Renal cortical epithelial cell (primary cell): ENCODE measurements around the gene TPK1. TPM values are rescaled to one million over a fixed set of nuclear protein-coding genes. Genes with fewer than 3 reads are reported as not detected.
A peak's percentile ranks its signal among the peaks of the same experiment; 100 is the strongest.
"Not testable (repeated sequence)": the region's sequence is repeated elsewhere in the genome, so short reads cannot be mapped to it uniquely, and the experiment has no call there.

Source experiments
- DNase-seq: peaks from one replicate; pipeline ENCODE4 v3.0.0-alpha.2; 2011; ENCODE audit warnings: low read depth
- total RNA-seq: library from RNA; depleted of rRNA; stranded (reverse); fragments of >200 nt; gene quantifications from 2 replicates; pipeline ENCODE4 v1.2.3, GENCODE V29; 2014

Gene TPK1
- total RNA-seq, 1 donor from 2014 or later: 11.0 TPM

DNA sequence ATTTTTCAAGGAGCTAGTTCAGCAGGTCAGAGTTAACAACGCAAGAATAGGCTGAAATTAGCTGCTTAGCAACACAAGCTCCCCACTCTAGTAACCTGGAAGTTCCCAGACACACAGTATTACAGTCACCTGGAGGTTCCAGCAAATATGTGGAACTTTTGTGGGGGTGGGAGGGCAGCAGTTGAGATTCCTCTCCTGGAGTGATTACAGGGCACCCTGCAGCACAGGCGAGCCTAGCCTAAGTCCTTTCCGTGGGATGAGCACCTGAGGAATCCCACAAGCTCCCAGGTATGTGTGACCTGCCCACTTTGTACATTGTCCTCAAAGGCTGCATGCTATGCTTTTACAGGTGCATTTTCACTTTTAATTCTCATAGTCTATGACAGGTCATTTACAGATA lies 13.6 kb downstream of the TPK1 start:
- peak; percentile 36 for DNase-seq

DNA sequence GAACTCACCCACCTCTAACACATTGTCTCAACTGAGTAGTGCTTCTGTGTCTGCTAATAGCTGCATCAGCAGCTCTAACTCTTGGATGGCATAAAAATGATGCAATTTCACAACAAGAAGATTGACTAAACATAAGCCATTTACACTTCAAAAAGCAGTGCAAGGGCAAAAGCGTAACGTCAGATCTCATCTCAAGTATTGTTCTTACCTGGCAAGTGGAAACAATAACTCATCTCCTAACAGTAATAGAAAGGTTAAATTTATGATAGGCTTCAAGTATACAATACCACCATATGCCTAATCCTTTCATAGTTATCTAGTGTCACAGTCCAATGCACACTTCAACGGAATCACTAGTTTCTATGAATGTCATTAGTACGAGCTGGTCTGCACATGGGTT lies 14.8 kb downstream of the TPK1 start:
- DNase-seq: peak; percentile 72

DNA sequence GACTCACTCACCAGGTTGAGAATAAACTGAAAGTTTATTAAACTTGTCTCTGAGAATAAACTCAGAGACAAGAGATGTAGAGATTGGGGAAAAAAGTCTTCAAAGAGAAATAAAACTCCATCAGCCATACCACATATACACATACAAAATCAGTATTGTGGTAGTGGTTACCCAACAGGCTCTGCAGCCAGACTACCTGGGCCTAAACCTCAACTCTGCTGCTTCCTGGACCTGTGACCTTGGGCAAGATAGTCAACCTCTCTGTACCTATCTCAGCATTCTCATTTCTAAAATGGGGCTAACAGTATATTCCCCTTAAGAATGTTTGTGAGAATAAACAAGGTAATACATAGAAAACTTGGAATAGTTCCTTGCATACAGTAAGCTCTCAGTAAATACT lies 15.3 kb downstream of the TPK1 start:
- no peak for DNase-seq

DNA sequence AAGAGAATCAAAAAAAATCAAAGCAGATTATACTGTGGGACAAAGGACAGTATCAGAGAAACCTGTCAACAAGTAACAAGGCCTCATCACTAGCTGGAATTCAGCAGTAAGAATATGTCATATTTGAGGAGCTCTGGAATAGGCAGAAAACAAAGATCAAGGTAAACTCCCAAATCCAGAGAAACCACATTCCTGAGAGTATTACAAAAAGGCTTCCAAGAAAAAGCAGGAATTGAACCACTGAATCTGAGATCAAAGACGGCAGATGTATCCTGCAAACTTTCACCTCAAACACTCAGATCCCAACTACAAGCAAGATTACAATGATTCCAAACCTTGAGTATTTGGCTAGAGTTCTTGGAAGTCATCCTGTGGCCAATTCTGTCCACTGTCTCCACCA lies 16.3 kb downstream of the TPK1 start:
- DNase-seq: no peak

DNA sequence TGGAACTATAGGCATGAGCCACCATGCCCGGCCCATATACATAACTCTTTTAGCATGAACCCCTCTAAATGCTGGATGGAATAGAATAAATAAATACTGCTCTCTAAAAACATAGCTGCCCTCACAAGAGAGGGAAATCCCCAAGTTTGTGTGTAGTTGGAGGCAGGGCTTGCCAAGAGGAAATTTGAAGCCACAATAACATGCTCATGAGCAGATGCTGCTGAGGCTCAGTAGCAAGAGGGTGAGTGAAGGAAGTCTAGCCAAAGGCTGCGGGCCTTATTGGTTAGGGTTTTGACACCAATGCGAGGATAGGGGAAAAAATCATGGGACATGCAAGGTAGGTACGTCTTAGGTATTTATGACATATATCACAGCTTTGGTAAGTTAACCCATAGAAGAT lies 17.3 kb downstream of the TPK1 start:
- no peak for DNase-seq

DNA sequence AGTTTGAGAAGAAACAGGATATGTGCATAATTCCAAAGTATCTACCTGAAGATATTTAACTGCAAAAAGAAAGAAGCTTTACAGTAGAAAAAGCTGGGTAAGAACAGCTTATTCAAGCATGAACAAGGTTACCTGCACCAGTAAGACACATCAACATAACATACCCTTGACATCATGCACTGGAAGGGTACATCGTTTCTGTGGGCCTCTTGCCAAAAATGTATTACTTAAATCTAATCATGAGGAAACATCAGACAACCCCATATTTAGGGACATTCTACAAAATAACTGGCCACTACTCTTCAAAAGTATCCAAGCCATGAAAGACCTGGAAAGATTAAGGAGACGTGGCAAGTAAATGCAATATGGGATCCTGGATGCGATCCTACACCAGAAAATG lies 18.9 kb downstream of the TPK1 start:
- no peak for DNase-seq

DNA sequence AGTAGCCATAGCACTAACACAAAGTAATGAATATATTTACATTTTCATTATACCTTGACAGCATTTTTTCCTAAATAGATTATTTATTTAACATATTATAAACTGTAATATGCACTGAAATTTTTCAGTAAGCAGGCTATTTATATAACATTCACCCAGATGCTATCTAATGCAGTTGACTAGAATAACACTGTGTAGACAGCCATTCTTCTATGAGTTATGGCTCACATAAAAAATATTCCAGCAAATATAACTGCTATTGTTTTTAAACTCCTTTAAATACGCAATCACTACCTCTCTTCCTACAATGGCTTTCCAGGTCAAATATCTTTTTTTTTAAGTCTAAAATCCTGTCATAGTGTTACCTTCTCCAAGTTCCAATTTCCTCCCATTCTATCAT lies 21.6 kb downstream of the TPK1 start:
- DNase-seq: no peak

DNA sequence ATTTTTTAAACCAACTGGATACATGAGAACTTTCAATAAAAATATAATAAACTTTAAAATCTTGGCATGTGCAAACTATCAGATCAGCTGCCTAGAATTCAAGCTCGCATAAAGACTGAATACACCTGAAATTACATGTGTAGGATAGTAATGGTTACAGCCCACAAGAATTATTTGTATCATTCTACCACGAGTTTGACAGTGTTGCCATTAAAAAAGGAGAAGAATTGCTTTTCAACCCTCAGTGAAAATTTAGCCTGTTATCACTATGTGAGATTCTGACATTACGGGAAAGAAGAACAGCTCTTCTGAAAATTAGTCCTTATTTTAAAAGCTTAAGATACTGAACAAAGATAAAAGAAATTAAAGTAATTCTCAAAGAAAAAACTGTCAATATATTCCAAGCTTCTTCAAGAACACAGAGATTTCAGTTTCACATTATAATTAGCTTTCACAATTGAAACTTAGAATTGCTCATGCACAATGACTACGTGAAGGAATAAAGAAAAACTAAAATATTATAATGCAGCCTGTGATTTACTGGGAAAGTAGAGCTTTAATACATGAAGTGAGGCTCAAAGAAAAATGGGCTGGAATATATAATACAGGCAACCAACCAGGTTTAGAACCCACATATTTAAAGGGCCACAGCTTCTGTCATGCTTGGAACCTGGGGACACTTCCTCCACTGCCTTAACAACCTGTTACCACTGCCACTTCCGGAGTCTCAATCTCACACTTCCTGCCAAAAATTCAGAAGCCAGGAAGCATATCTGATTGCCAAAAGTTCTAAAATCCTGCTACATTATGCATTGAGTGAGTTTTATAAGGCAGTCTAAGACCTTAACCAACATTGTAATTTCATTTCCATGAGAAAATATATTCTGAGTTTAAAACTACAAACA lies 23.2 kb downstream of the TPK1 start:
- no peak for DNase-seq

DNA sequence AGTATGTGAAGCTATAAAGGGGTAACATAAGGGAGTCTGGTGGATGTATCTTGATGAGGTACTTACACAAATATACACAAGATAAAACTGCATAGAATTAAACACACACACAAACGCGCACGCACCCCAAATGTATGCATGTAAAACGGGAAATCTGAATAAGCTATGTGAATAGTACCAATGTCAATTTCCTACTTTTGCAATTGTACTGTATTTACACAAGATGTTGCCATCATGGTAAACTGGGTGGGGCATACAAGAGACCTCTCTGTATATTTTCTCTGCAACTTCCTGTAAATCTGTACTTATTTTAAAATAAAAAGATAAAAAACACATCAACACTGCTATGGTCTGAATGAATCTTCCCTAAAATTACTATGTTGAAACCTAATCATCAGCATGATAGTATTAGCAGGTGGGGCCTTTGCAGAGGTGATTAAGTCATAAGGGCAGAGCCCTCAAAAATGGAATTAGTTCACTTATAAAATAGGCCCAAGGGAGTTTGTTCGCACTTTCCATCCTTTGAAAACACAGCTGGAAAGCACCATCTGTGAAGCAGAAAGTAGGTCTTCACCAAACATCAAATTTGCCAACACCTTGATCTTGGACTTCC lies 30.1 kb downstream of the TPK1 start:
- no peak for DNase-seq

DNA sequence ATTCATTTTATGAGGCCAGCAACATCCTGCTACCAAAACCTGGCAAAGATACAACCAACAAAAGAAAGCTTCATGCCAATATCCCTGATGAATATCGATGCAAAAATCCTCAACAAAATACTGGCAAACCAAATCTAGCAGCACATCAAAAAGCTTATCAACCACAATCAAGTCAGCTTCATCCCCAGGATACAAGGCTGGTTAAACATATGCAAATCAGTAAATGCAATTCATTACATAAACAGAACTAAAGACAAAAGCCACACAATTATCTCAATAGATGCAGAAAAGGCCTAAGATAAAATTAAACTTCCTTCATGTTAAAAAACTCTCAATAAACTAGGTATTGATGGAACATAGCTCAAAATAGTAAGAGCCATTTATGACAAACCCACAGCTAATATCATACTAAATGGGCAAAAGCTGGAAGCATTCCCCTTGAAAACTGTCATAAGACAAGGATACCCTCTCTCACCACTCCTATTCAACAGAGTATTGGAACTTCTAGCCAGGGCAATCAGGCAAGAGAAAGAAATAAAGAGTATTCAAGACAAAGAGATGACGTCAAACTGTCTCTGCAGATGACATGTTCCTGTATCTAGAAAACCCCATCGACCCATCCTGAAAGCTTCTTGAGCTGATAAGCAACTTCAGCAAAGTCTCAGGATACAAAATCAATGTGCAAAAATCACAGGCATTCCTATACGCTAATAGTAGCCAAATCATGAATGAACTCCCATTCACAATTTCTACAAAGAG lies 35.0 kb downstream of the TPK1 start:
- not testable (repeated sequence) for DNase-seq

DNA sequence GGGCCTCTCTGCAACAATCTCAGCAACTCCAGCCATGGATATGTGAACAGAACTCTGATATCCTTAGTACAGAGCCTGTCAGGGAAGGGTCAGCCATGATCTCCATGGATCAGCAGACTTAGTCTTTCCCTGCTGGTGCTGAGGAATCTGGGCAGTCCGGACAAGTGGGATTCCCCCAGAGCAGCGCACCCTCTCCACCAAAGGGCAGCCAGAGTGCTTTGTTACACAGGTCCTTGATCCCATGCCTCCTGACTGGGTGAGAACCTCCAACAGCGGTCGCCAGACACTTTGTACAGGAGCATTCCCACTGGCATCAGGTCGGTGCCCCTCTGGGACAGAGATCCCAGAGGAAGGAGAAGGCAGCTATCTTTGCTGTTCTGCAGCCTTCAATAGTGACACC lies 38.9 kb downstream of the TPK1 start:
- DNase-seq: no peak

DNA sequence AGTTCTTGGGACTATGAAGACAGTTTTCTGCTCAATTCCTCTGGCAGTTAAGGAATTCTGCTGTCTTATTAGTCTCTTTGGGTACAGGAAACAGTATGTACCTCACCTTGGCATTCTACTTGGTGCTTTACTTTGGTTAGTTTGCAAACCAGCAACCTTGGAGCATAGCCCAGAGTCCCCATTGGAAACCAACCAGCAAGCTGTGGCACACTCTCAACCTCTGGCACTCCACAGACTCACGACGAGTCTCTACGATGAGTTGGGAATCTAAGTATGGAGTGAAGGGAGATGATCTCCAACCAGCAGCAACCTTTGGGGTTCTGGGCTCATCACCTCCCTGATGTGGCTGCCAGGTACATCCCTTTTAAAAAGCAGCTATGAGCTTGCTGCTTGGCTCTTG lies 43.8 kb downstream of the TPK1 start:
- DNase-seq: no peak

DNA sequence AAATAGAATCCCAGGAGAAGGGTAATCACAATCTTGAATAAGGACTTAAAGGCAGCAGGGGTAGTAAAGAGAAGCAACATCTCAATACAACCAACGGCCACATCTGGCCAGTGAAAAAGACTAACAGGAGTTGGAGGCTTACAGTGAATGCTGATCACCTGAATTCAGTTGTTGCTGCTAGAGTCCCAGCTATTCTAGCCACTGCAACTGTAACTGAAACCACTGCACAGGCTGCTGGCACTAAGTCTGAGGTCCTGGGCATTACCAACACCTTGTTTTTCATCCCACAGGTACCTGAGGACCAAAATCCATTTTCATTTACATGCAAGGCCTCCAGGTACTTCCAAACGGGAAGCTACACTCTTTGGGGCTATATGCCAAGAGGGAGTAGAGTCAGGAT lies 44.4 kb downstream of the TPK1 start:
- DNase-seq: no peak

DNA sequence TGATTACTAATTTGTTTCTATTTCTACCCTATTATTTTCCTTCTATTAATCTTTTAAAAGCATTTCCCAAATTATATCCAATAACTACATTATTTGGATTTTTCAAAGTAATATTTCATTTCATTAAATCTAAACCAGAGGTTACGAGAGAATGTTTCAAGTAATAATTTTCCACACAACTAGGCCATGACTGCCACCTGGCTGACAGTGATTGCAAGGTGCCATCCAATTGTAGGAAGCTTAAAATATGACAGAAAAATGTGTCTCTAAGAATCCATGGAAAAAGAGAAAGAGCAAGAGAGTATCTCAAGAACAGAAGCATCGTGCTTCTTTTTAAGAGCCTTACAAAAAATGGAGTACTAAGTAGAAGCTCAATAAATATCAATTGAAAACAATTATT lies 48.7 kb downstream of the TPK1 start:
- DNase-seq: peak; percentile 11

DNA sequence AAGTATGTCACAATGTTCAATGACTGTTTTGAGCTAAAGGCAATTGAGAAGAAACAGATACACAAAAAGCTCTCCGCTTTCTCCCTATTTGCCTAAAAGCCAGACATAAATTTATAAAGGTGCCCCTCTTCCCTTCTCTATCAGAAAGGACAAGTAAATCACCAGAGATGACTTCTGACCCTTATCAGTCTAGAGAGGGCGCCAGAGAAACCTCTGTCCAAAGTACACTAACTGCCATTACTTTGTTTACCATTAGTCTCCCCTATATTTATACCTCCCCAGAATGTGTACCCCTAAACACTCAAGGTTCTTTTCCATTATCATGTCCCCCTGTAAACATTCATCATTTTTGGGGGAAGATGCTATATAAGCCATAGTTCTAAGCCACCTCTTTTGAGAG lies 49.3 kb downstream of the TPK1 start:
- no peak for DNase-seq

DNA sequence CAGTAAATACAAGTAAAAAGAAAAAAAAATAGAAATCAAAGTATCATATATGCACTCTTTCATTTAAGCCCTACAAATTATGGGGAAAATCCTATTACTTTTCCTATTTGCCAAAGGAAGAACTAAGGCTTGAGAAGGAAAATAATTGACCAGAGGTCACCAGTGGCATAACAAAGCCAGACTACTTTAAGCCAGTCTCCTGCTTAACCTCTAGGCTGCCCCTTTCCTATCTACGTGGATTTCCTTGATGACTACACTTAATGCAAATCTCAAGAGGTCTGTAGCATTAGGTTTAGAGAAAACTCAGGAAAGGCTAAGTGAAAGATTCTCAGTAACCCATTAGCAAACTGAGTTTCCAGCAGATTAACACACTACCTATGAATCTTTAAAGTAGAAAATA lies 49.8 kb downstream of the TPK1 start:
- DNase-seq: no peak

DNA sequence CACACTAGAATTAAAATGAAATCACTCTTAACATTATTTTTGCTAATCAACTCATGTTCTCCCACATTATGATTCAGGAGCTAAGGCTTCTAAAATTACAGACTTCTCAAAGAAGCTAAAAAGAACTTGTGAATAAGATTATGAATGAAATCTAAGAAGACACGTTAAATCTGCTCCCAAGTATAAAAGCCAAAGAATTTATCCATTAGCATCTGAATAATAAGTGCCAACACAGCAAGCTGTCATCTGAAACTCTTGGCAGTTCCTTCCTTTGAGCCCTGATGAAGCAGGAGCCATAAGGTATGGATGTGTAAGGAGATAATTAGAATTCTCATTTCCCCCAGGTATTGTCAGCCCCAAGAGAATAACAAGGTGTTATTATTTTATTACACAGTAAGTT lies 50.3 kb downstream of the TPK1 start:
- DNase-seq: no peak

DNA sequence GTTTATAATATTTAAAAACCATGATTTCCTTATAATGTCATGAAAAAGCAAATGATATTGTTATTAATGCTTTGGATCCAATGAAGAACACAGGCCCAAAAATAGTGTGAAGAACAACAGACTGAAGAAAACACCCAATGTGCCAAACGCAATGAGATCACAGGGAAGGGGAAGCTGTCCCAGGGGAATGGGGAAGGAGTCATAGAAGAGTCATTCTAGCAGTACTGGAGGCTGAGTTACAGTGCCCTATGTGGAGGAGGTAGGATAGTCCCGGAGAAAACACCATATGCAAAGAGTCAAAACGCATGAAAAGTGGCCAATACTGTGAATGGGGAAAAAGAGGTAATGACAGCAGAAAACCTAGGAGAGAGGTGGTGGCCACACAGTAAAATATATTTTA lies 50.9 kb downstream of the TPK1 start:
- DNase-seq: no peak

DNA sequence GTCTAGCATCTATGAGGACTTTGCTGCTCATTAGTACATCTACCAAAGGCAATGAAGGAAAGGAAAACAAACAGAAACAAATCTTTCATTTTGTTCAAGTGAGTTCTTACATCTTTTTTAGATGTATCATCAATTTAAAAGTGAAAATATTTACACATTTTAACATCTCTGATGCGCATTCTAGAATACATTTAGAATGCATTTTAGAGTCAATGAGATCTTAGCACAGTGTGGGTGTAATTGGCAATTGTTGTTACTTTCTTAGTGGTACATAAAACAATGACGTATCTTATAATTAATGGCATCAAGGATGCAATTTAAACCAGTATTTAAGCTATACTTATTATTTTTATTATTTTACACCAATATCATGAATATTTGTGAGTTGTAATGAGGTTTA lies 51.4 kb downstream of the TPK1 start:
- DNase-seq: no peak

DNA sequence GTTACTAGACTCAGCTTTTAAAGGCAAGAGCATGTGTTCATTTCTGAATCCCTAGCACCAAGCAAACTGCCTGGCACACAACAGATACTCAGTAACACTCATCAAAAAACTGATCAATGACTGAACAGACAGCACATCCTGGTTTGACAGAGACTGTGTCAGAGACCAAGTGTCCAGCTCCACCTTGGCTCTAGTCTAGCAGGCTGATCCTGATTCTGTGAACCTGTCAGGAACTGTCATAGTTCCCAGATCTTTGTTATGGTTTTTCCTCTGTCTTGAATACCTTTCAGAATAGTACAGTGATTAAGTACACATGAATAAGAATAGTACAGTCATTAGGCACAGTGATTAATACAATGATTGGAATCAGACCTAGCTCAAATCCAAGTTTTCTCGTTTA lies 53.0 kb downstream of the TPK1 start:
- DNase-seq: no peak

DNA sequence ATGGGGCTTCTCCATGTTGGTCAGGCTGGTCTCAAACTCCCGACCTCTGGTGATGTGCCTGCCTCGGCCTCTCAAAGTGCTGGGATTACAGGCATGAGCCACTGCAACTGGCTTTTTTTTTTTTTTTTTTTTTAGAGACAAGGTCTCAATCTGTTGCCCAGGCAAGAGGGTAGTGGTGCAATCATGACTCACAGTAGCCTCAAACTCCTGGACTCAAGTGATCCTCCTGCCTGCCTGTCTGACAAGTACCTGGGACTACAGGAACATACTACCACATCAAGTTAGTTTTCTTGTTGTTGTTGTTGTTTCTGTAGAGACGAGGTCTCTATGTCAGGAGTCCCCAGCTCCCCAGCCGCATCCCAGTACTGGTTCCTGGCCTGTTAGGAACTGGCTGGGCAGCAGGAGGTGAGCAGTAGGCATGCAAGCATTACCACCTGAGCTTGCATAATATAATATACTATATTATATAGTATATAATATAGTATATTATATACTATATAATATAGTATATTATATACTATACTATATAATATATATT lies 55.7 kb downstream of the TPK1 start:
- peak; percentile 92 for DNase-seq

DNA sequence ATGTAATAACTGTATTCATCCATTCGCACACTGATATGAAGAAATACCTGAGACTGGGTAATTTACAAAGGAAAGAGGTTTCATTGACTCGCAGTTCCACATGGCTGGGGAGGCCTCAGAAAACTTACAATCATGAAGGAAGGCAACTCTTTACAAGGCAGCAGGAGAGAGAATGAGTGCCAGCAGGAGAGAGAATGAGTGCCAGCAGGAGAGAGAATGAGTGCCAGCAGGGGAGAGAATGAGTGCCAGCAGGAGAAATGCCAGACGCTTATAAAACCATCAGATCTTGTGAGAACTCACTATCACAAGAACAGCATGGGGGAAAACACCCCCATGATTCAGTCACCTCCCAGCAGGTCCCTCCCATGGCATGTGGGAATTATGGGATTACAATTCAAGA lies 58.0 kb downstream of the TPK1 start:
- not testable (repeated sequence) for DNase-seq
